ENCODE data around the gene AP4B1.
A peak's percentile ranks its signal among the peaks of the same experiment; 100 is the strongest.
"Not testable (repeated sequence)": the region's sequence is repeated elsewhere in the genome, so short reads cannot be mapped to it uniquely, and the experiment has no call there.

The AP4B1 gene

GRCh38 chr1:113904674-113905434, at the start of gene AP4B1, which contains the start of gene DCLRE1B:
Gene AP4B1 (minus strand): TSS chr1:113904799. CDS start chr1:113904717, 82 bp downstream.
Gene DCLRE1B (plus strand): TSS chr1:113905326. CDS start chr1:113905587, 261 bp downstream.
- peak; percentile 84 to 97 (median 91) for DNase-seq (ENCODE audit: low read depth in 2 of 3, low spot score in 2 of 3)

GRCh38 chr1:113951719-113952118, 47.1 kb upstream of the AP4B1 start:
- no peak for DNase-seq (ENCODE audit: low read depth in 2 of 3, low spot score in 2 of 3)

DNA sequence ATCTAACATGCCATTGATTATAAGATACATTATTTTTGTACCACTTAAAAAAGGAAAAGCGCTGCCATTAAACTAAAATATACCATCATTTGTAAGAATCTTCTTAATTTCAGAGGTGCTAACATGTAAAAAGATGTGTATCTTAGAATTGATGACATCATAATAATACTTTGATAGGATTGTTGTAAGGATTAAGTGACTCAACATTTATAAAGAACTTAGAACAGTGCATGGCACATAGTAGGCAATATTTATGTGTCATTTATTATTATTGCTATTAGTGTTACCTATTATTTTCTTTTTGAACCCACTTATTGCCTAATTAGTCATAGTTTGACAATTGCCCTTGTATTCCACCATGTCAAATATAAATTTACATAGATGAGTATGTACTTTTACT, 46.3 kb upstream of the AP4B1 start:
- DNase-seq (ENCODE audit: low read depth in 2 of 3, low spot score in 2 of 3), result no peak

- no peak for DNase-seq (ENCODE audit: low read depth in 2 of 3, low spot score in 2 of 3)
These were observed 44.4 kb upstream of the AP4B1 start for GRCh38 chr1:113949007-113949406.

DNA sequence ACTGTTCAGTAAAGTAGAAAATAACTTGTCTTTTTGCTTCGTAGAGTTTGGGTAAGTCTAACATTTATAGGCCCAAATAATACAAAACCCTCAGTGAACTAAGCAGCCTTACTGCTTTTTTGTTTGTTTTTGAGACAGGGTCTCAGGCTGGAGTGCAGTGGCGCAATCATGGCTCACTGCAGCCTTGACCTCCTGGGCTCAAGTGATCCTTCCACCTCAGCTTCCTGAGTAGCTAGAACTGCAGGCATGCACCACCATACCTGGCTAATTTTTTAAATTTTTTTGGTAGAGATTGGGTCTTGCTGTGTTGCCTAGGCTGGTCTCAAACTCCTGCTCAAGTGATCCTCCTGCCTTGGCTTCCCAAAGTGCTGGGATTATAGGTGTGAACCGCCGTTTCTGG, 43.6 kb upstream of the AP4B1 start:
- DNase-seq (ENCODE audit: low read depth in 2 of 3, low spot score in 2 of 3), result not testable (repeated sequence)

DNA sequence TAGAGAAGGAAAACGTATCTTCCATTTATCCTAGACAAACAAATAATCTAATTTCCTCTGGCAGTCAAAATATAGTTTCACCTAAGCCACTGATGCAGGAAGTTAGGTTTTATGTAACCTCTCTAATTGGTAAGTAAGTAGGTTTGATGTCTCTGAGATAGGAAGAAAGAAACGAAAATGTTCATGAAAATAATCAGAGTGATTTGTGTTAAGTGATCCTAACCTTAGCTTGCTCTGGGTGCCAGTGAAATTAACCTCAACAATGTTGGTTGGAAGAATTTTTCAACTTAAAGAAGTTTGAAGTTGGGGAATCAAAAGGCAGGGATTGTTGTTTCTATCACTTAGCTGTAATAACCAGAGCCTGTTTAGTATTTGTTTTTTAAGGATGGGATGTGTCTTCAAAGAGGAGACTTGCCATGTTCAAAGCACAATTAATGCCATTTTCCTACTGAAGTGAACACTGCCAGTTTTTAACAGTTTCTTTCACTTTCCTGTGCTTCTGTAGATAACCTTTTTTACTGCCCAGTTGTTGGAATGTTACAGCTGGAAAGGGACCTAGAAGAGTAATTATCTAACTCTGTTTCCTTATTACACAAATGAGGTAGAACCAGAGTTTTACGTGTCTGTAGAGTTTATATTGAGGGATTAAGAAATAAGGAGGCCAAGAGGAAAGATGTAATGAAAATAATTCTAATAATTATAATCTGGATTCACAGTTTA, 42.9 kb upstream of the AP4B1 start:
- DNase-seq (ENCODE audit: low read depth in 2 of 3, low spot score in 2 of 3), result no peak

DNA sequence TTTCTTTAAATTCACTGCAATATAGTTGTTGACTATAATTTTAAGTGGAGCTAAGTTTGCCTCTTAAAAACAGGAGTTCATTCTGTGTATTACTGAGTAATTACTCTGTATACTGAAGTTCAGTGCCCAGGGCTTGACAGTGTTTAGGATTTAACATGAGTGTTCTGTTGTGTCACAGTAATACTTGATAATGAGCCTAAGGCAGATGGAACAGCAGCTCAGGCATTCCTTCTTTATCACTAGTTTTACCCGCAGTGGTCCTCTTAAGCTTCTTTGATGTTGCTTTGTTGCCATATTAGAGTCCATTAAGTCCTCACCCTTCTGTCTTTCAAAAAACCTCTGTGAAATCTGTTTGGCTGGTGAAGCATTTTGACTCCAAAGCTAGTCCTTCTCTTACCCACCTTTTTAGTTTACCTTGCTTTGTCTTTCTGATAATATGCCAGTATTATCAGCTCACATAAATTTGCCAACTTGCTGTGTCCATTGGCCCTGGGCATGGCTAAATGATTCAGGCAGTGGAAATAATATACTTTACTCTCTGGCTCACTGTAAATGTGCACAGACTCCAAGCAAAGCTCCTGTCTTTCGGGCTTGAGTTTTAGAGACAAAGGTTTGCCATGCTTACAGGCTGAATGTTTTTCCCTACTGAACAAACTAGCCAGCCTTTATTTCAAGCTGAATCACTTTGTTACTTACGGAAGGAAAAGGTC, 42.2 kb upstream of the AP4B1 start:
- DNase-seq (ENCODE audit: low read depth in 2 of 3, low spot score in 2 of 3), result no peak

GRCh38 chr1:113946112-113946511, 41.5 kb upstream of the AP4B1 start:
- no peak for DNase-seq (ENCODE audit: low read depth in 2 of 3, low spot score in 2 of 3)

GRCh38 chr1:113945329-113945728, 40.7 kb upstream of the AP4B1 start:
- DNase-seq (ENCODE audit: low read depth in 2 of 3, low spot score in 2 of 3), result no peak

GRCh38 chr1:113943028-113943811, 38.6 kb upstream of the AP4B1 start:
- no peak for DNase-seq (ENCODE audit: low read depth in 2 of 3, low spot score in 2 of 3)

GRCh38 chr1:113942527-113942926, 37.9 kb upstream of the AP4B1 start:
- DNase-seq (ENCODE audit: low read depth in 2 of 3, low spot score in 2 of 3), result no peak

DNA sequence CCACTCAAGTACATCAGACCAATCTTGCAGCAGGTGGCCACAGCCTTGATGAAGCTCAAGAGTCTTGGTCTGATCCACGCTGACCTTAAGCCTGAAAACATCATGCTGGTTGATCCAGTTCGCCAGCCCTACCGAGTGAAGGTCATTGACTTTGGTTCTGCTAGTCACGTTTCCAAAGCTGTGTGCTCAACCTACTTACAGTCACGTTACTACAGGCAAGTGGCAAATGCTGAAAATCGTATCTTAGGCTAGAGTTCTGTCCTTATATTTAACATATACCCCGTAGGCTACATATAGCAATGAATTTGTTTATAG, 36.6 kb upstream of the AP4B1 start:
- no peak for DNase-seq (ENCODE audit: low read depth in 2 of 3, low spot score in 2 of 3)

GRCh38 chr1:113940365-113941244, 36.0 kb upstream of the AP4B1 start:
- peak in 2 of 3 experiments; percentile 19 to 51 for DNase-seq (ENCODE audit: low read depth in 2 of 3, low spot score in 2 of 3)

GRCh38 chr1:113938192-113938591, 33.6 kb upstream of the AP4B1 start:
- no peak for DNase-seq (ENCODE audit: low read depth in 2 of 3, low spot score in 2 of 3)

GRCh38 chr1:113937146-113937545, 32.5 kb upstream of the AP4B1 start:
- DNase-seq (ENCODE audit: low read depth in 2 of 3, low spot score in 2 of 3), result no peak

DNA sequence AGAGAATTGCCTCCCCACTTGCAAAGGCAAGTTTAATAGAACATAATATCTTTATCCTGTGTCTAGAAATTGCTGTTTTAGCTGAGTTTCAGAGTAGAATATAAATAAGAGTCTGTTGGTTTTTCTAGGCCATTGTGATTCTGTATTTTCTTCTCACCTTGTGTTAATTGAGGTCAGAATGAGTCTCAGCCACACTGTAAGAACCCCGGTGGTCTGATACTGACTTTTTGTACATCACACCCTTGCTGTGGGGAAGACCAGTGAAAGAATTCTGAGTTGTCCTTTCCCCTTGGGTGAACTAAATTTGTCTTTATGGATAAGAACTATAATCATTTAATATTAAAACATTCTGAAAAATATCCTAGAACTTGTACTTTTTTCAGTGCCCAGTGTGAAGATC, 31.4 kb upstream of the AP4B1 start:
- no peak for DNase-seq (ENCODE audit: low read depth in 2 of 3, low spot score in 2 of 3)

- no peak for DNase-seq (ENCODE audit: low read depth in 2 of 3, low spot score in 2 of 3)
These were observed 30.6 kb upstream of the AP4B1 start for GRCh38 chr1:113935176-113935575.

GRCh38 chr1:113934511-113935055, 30.0 kb upstream of the AP4B1 start:
- DNase-seq (ENCODE audit: low read depth in 2 of 3, low spot score in 2 of 3), result no peak

DNA sequence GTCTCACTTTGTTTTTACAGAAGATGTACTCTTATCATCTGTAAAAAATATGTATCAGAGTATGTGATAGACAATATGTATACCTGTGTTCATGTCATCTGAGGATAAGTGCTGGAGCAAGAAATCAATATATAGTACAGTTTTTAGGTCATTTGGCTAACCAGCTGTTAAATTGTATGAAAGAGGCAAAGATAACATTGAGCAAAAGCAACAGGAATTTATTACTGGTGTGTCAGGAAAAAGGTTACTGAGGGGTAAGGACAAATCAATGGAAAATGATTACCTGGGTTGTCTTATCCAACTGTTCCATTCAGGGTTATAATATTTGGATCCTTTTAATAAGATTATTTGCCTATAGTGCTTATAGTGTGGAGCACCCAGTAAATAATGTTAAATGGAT, 29.4 kb upstream of the AP4B1 start:
- no peak for DNase-seq (ENCODE audit: low read depth in 2 of 3, low spot score in 2 of 3)

DNA sequence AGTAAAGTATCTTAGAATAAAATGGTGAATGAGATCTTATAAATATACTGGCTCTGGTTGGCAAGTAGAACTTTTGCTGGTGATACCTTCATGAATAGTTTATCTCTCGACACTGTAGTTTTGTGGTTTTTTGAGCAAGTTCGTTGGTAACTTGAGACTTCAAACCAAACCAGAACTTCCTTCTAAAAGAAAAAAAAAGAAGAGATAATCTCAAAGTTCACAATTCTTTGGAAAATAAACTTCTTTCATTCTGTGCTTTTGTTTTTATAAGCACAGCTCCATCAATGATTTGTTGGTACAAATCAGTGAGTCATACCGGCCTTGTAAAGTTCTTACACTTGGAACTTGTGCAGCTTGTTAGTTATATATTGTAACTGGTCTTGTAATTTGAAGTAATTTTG, 26.9 kb upstream of the AP4B1 start:
- no peak for DNase-seq (ENCODE audit: low read depth in 2 of 3, low spot score in 2 of 3)

Data from activated CD8-positive, alpha-beta memory T cell treated with anti-CD3 and anti-CD28 coated beads for 48 hours (primary cell).